HCT116 (cell line): ENCODE results near the gene POC1A. TPM values are rescaled to one million over a fixed set of nuclear protein-coding genes. Genes with fewer than 3 reads are reported as not detected.

Experiments
- ATAC-seq: fragments of 200-7000 bp; cut with Tn5 transposase; 2 replicates; pipeline ENCODE4 v1.9.1; 2020; ENCODE audit warnings: mild to moderate bottlenecking, moderate library complexity
- BruUV-seq: library from RNA; stranded (reverse); fragments of 400-500 nt; replicated peaks from 2 replicates; lab custom pipeline; 2021; lab: Mats Ljungman, UMichigan
- CTCF ChIA-PET: fragments of 300-600 bp; sonication (Branson Sonifier 250); formaldehyde crosslinking; loops from one replicate; lab custom pipeline; 2021; ENCODE audit warnings: antibody characterized with exemption; lab: Charles Lee
- POLR2A ChIA-PET: fragments of 300-600, 350-600 bp; sonication (Branson Sonifier 250); formaldehyde crosslinking; loops from one replicate; lab custom pipeline; 2021; ENCODE audit warnings: antibody characterized with exemption; lab: Charles Lee
- RAD21 ChIA-PET, 2 experiments: fragments of 300-600 bp; sonication (Branson Sonifier 250); formaldehyde crosslinking; loops; one replicate each; lab custom pipeline; 2023; ENCODE audit warnings: low total read pairs in 2 of 2; ENCODE audit not compliant: uncharacterized antibody in 2 of 2, unreplicated experiment in 2 of 2, low non-redundant PET in 1 of 2; lab: Charles Lee
- DNase-seq: peaks from one replicate; pipeline ENCODE4 v3.0.0-alpha.2; 2010; ENCODE audit warnings: low read depth, low spot score
- H2AFZ ChIP-seq: fragments of 200-600 bp; shearing (Covaris generic), sonication (generic); 2 replicates; pipeline ENCODE4 v1.6.1; 2017; ENCODE audit warnings: low read depth, mixed run types, mixed read lengths, antibody characterized with exemption, low read length; ENCODE audit not compliant: poor library complexity, severe bottlenecking
- H3K27ac ChIP-seq: 2 replicates; pipeline ENCODE4 v1.5.1; 2012; ENCODE audit warnings: low read depth, low read length
- H3K27me3 ChIP-seq: fragments of 200-600 bp; sonication (generic); 2 replicates; pipeline ENCODE4 v1.6.1; 2016; ENCODE audit warnings: mixed run types, low read length, mixed read lengths; ENCODE audit not compliant: insufficient read depth
- H3K36me3 ChIP-seq, 2 experiments: fragments of 200-500 bp in 1 of 2; fragments of 200-600 bp in 1 of 2; sonication (Bioruptor generic) in 1 of 2; sonication (generic) in 1 of 2; 2 replicates each; pipeline versions ENCODE4 v1.5.1 to v1.6.1; 2014 to 2016; ENCODE audit warnings: low read length in 2 of 2, inconsistent platforms in 1 of 2, mixed read lengths in 1 of 2, mixed run types in 1 of 2; ENCODE audit not compliant: insufficient read depth in 2 of 2, control insufficient read depth in 1 of 2
- H3K4me1 ChIP-seq, 2 experiments: fragments of 200-600 bp in 1 of 2; sonication (generic) in 1 of 2; 2 replicates each; pipeline versions ENCODE4 v1.5.1 to v1.6.1; 2012 to 2017; ENCODE audit warnings: low read length in 2 of 2, inconsistent platforms in 1 of 2, mild to moderate bottlenecking in 1 of 2, mixed read lengths in 1 of 2, mixed run types in 1 of 2, moderate library complexity in 1 of 2; ENCODE audit not compliant: insufficient read depth in 2 of 2, control insufficient read depth in 1 of 2
- H3K4me2 ChIP-seq: fragments of 200-600 bp; sonication (generic); 2 replicates; pipeline ENCODE4 v1.6.1; 2017; ENCODE audit warnings: mixed run types, low read length, mixed read lengths
- H3K4me3 ChIP-seq, 2 experiments: fragments of 200-600 bp in 1 of 2; sonication (generic) in 1 of 2; replicated peaks in 1 of 2; 2 replicates each; pipeline ENCODE4 v1.5.1; 2011 to 2016; ENCODE audit warnings: low read length in 2 of 2, control low read depth in 1 of 2, low read depth in 1 of 2, mild to moderate bottlenecking in 1 of 2, mixed read lengths in 1 of 2, mixed run types in 1 of 2
- H3K79me2 ChIP-seq: fragments of 200-600 bp; sonication (generic); 2 replicates; pipeline ENCODE4 v1.6.1; 2017; ENCODE audit warnings: mild to moderate bottlenecking, mixed run types, low read length, moderate library complexity, mixed read lengths; ENCODE audit not compliant: insufficient read depth
- H3K9ac ChIP-seq: fragments of 200-600 bp; sonication (generic); 2 replicates; pipeline ENCODE4 v1.6.1; 2016; ENCODE audit warnings: low read length, mixed read lengths
- H3K9me2 ChIP-seq: fragments of 200-600 bp; sonication (generic), shearing (Covaris generic); 2 replicates; pipeline ENCODE4 v1.6.1; 2017; ENCODE audit warnings: mixed run types, mild to moderate bottlenecking, moderate library complexity; ENCODE audit not compliant: insufficient read depth
- H3K9me3 ChIP-seq, 2 experiments: fragments of 200-500 bp in 1 of 2; fragments of 200-600 bp in 1 of 2; sonication (Bioruptor generic) in 1 of 2; sonication (generic) in 1 of 2; 2 replicates each; pipeline ENCODE4 v1.6.1; 2014 to 2017; ENCODE audit warnings: low read length in 2 of 2, mixed read lengths in 2 of 2, inconsistent platforms in 1 of 2, low read depth in 1 of 2, mild to moderate bottlenecking in 1 of 2, mixed run types in 1 of 2, moderate library complexity in 1 of 2; ENCODE audit not compliant: control insufficient read depth in 1 of 2, insufficient read depth in 1 of 2
- H4K20me1 ChIP-seq: fragments of 200-600 bp; sonication (generic), shearing (Covaris generic); 2 replicates; pipeline ENCODE4 v1.6.1; 2017; ENCODE audit warnings: mixed run types, mild to moderate bottlenecking, moderate library complexity; ENCODE audit not compliant: insufficient read depth
- CBX3 ChIP-seq: IDR thresholded peaks from 2 replicates; pipeline ENCODE4 v1.6.1; 2012; ENCODE audit warnings: low read depth
- CEBPB ChIP-seq: IDR thresholded peaks from 2 replicates; pipeline ENCODE4 v1.6.1; 2012; ENCODE audit warnings: low read depth
- EGR1 ChIP-seq: IDR thresholded peaks from 2 replicates; pipeline ENCODE4 v1.6.1; 2012; ENCODE audit warnings: low read depth
- EZH2 ChIP-seq: fragments of 200-600 bp; sonication (generic); IDR thresholded peaks from 2 replicates; pipeline ENCODE4 v1.6.1; 2017; ENCODE audit warnings: antibody characterized with exemption, mixed run types
- EZH2phosphoT487 ChIP-seq: fragments of 200-600 bp; IDR thresholded peaks from 2 replicates; pipeline ENCODE4 v1.6.1; 2018; ENCODE audit warnings: antibody characterized with exemption, borderline replicate concordance
- FOSL1 ChIP-seq: IDR thresholded peaks from 2 replicates; pipeline ENCODE4 v1.6.1; 2012; ENCODE audit warnings: low read depth
- JUND ChIP-seq: IDR thresholded peaks from 2 replicates; pipeline ENCODE4 v1.6.1; 2012
- POLR2A ChIP-seq: IDR thresholded peaks from 2 replicates; pipeline ENCODE4 v1.7.0; 2011; ENCODE audit warnings: borderline replicate concordance; ENCODE audit not compliant: insufficient read depth, insufficient read length; ENCODE audit errors: extremely low read depth
- POLR2AphosphoS5 ChIP-seq: IDR thresholded peaks from 2 replicates; pipeline ENCODE4 v1.6.1; 2011; ENCODE audit warnings: mild to moderate bottlenecking, low read depth, low read length, moderate library complexity
- RAD21 ChIP-seq: IDR thresholded peaks from 2 replicates; pipeline ENCODE4 v1.6.1; 2012; ENCODE audit warnings: low read depth, mild to moderate bottlenecking
- SIN3A ChIP-seq: IDR thresholded peaks from 2 replicates; pipeline ENCODE4 v1.6.1; 2012; ENCODE audit warnings: low read depth
- SP1 ChIP-seq: IDR thresholded peaks from 2 replicates; pipeline ENCODE4 v1.6.1; 2012; ENCODE audit warnings: low read depth
- SRF ChIP-seq: IDR thresholded peaks from 2 replicates; pipeline ENCODE4 v1.6.1; 2012; ENCODE audit warnings: low read depth
- TCF7L2 ChIP-seq: IDR thresholded peaks from 2 replicates; pipeline ENCODE4 v1.7.0; 2011; ENCODE audit warnings: borderline replicate concordance, inconsistent platforms; ENCODE audit not compliant: insufficient read depth, insufficient read length; ENCODE audit errors: extremely low read depth
- YY1 ChIP-seq: IDR thresholded peaks from 2 replicates; pipeline ENCODE4 v1.6.1; 2011; ENCODE audit warnings: low read length, low read depth, moderate library complexity, mild to moderate bottlenecking; ENCODE audit not compliant: insufficient replicate concordance; ENCODE audit errors: extremely low read depth
- ZNF274 ChIP-seq: fragments of 200-500 bp; sonication (Bioruptor generic); IDR thresholded peaks from 2 replicates; pipeline ENCODE4 v1.6.1; 2014; ENCODE audit warnings: mild to moderate bottlenecking, low read depth, low read length, inconsistent platforms
- intact Hi-C: fragments of 100-400 bp; cut with micrococcal nuclease; formaldehyde crosslinking; loops from 2 replicates; pipeline ENCODE4 v1.10.0; 2022
- total RNA-seq: library from RNA; stranded (reverse); gene quantifications from one replicate; pipeline ENCODE4 v1.2.1, GENCODE V29; 2021; ENCODE audit not compliant: unreplicated experiment
- TF ChIP-seq, protein P1 (sequence below): IDR thresholded peaks from 2 replicates; pipeline ENCODE4 v1.6.1; 2012

The POC1A gene
- total RNA-seq, 1 experiment from 2014 or later: 34.0 TPM

DNA sequence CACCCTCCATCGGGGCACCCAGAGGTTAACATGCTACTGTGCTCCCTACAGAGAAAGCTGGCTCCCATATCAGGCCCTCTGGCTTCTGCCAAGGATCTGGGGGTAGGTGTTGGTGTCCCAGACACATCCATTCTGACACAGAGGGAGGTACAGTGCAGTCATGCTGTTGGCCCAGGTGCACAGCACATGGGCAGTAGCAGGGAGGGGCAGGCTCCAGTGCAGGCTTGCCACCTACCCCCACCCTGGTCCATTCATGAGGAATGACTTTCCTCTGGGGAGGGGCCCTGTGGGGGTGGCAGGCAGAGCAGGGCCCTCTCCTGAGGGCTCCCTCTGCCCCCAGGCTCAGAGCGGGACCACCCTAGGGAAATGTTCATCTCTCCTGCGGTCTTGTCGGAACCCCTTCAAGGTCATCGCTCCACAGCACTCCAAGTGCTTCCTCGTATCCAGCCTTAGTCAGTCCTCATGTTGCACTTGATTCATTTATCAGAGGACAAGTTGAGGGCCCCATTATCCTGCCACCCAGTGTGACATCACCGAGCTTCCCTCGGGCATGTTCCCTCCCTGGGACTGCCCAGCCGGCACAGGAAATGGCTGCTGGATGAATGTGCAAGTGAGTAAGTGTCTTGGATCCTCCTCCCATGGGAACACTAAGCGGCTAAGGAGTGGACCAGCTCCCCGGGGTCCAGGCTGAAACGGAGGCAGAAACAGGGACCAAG lies 107.9 kb downstream of the POC1A start:
- Histone ChIP-seq H3K9me3 (no peaks in the 10 kb centered on the region), H3K9ac (peak overlapping the region; percentile 50), H4K20me1 (no peaks in the 10 kb centered on the region), H3K36me3 (peaks cover 7 to 15% of the 10 kb centered on the region in 2 experiments; a peak in 2 of 4 replicates), H3K4me3 (peak overlapping the region; percentile 22 to 35; a peak in 3 of 4 replicates), H3K4me2 (peak overlapping the region; percentile 57), H3K79me2 (peaks cover 7% of the 10 kb centered on the region; the same call in 1 of the 2 replicates), H3K27ac (peak overlapping the region; percentile 37), H2AFZ (no peak overlapping the region), H3K27me3 (no peaks in the 10 kb centered on the region), H3K9me2 (no peaks in the 10 kb centered on the region), H3K4me1 (peaks cover 22 to 53% of the 10 kb centered on the region in 2 experiments)
- ChIA-PET CTCF (interaction anchor here (1.5 kb wide), 1 partner anchor 10 kb away, joined by 5 read pairs; no protein-coding TSS in a partner anchor), RAD21 (no interaction called here)
- intact Hi-C loops: no loop called here
- peak; percentile 67 for DNase-seq
- TF ChIP-seq RAD21 (no peak), YY1 (peak; percentile 90), EGR1 (no peak), CEBPB (no peak)
- TF ChIP-seq, all 23 proteins: peak for 1
- BruUV-seq: no TSS peak
- ATAC-seq: peak; percentile 73
- POLR2A ChIA-PET: interaction anchor here (0.7 to 1.4 kb wide), 6 partner anchors 10 to 191 kb away, joined by 3 to 8 read pairs (median 4); partner anchors contain the start of gene RPL29

DNA sequence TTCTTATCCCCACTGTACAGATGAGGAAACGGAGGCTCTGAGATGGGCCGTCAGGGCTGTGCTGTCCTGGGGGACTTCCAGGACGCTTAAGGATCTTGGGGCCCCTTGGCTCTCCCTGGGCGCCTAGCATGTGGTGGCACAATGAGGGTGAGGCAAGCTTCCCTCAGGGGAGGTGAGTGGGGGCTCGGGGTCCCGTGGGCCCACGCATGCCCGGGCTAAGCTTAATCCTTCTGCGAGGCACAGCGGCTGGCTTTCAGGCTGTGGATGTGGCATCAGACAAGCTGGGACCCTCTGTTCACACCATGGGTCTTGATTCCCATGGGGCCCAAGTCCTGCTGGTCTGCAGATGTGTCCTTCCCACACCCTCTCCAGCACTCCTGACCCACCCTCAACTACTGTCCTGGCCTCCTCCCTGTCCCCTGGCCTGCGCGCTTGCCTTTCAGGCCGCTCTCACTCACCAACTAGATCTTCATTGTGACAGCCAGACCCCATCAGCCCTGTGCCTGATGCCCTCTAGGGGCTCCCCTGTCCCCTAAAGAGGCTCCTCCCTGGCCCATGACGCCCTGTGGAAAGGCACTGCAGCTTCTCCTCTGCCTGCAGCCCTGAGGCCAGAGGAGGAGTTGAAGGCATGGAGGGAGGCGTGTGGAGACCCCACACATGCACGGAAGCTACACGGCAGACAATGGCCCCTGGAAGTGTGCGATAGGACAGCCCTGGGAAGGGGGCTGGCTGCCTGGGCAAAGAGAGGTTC lies 109.2 kb downstream of the POC1A start:
- TF ChIP-seq SP1 (no peak), POLR2AphosphoS5 (no peak), EZH2 (no peak), POLR2A (no peak), ZNF274 (no peak), EZH2phosphoT487 (no peak), TCF7L2 (no peak), SIN3A (no peak), CBX3 (no peak), SRF (no peak), FOSL1 (no peak), JUND (no peak)
- TF ChIP-seq, protein P1, sequence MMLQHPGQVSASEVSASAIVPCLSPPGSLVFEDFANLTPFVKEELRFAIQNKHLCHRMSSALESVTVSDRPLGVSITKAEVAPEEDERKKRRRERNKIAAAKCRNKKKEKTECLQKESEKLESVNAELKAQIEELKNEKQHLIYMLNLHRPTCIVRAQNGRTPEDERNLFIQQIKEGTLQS: no peak
- Histone ChIP-seq H3K4me3 (no peak overlapping the region), H3K9me2 (no peaks in the 10 kb centered on the region), H3K27me3 (no peaks in the 10 kb centered on the region), H3K9ac (peak overlapping the region; percentile 50), H3K27ac (peak overlapping the region; percentile 37; the same call in 1 of the 2 replicates), H2AFZ (peak overlapping the region; percentile 45), H3K4me1 (peaks cover 22 to 59% of the 10 kb centered on the region in 2 experiments), H3K79me2 (no peaks in the 10 kb centered on the region; the same call in 1 of the 2 replicates), H3K4me2 (peak overlapping the region; percentile 57), H4K20me1 (no peaks in the 10 kb centered on the region), H3K9me3 (no peaks in the 10 kb centered on the region), H3K36me3 (peaks cover 3% of the 10 kb centered on the region in 2 experiments; a peak in 2 of 4 replicates)
- CTCF ChIA-PET: interaction anchor here (0.9 kb wide), 1 partner anchor 12 kb away, joined by 3 read pairs; no protein-coding TSS in a partner anchor
- intact Hi-C loops: no loop called here
- DNase-seq (no peak), ATAC-seq (peak; percentile 15; the same call in 1 of the 2 replicates)
- POLR2A ChIA-PET: no interaction called here
- RAD21 ChIA-PET: no interaction called here
- no TSS peak for BruUV-seq
